B cell (primary cell): ENCODE results near the gene NUP62. TPM values are rescaled to one million over a fixed set of nuclear protein-coding genes. Genes with fewer than 3 reads are reported as not detected.

Experiments used
- ATAC-seq: fragments of 200-7000 bp; cut with Tn5 transposase; one replicate; pipeline ENCODE4 v1.10.0; 2021; ENCODE audit warnings: low read depth, mild to moderate bottlenecking, moderate number of reproducible peaks, moderate library complexity
- CTCF ChIA-PET: fragments of 350-600 bp; sonication (Branson Sonifier 250); formaldehyde crosslinking; loops from one replicate; lab custom pipeline; 2021; ENCODE audit warnings: antibody characterized with exemption, inconsistent platforms; lab: Charles Lee
- POLR2A ChIA-PET: fragments of 350-600 bp; sonication (Branson Sonifier 250); formaldehyde crosslinking; loops from one replicate; lab custom pipeline; 2021; ENCODE audit warnings: antibody characterized with exemption; lab: Charles Lee
- DNase-seq: peaks from one replicate; pipeline ENCODE4 v3.0.0; 2013
- H2AFZ ChIP-seq: 2 replicates; pipeline ENCODE4 v1.6.1; 2012; ENCODE audit warnings: mild to moderate bottlenecking, low read depth, low read length; ENCODE audit not compliant: insufficient read depth, poor library complexity, severe bottlenecking
- H3K27ac ChIP-seq, 2 donors: 1 replicate in 1 of 2; 2 replicates in 1 of 2; pipeline ENCODE4 v1.5.1; 2012 to 2013; ENCODE audit warnings: low read length in 2 of 2, mild to moderate bottlenecking in 2 of 2, moderate library complexity in 1 of 2
- H3K27me3 ChIP-seq, 4 experiments: fragments of 200-600 bp in 1 of 4; sonication (generic) in 1 of 4; replicated peaks in 1 of 4; 1 replicate in 2 of 4; 2 replicates in 2 of 4; pipeline versions ENCODE4 v1.6.1 to v1.7.0; 2013 to 2016; ENCODE audit warnings: low read length in 3 of 4, mild to moderate bottlenecking in 2 of 4, mixed read lengths in 1 of 4, moderate library complexity in 1 of 4; ENCODE audit not compliant: insufficient read depth in 4 of 4, control insufficient read depth in 3 of 4; ENCODE audit errors: control extremely low read depth in 1 of 4
- H3K36me3 ChIP-seq, 2 experiments: replicated peaks in 1 of 2; 1 replicate in 1 of 2; 2 replicates in 1 of 2; pipeline versions ENCODE4 v1.6.1 to v1.7.1; 2013; ENCODE audit warnings: low read length in 1 of 2; ENCODE audit not compliant: insufficient read depth in 2 of 2, control insufficient read depth in 1 of 2; ENCODE audit errors: control extremely low read depth in 1 of 2, extremely low read depth in 1 of 2
- H3K4me1 ChIP-seq, 2 donors: fragments of 200-600 bp in 1 of 2; sonication (generic) in 1 of 2; 1 replicate in 1 of 2; 2 replicates in 1 of 2; pipeline versions ENCODE4 v1.5.1 to v1.6.1; 2013 to 2017; ENCODE audit warnings: low read length in 2 of 2; ENCODE audit not compliant: control insufficient read depth in 2 of 2, insufficient read depth in 2 of 2
- H3K4me2 ChIP-seq: replicated peaks from 2 replicates; pipeline ENCODE3; 2012; ENCODE audit warnings: mild to moderate bottlenecking, low read depth, low read length; ENCODE audit not compliant: poor library complexity, severe bottlenecking
- H3K4me3 ChIP-seq, 5 experiments: fragments of 200-600 bp in 1 of 5; sonication (generic) in 1 of 5; 1 replicate in 3 of 5; 2 replicates in 2 of 5; pipeline versions ENCODE4 v1.5.1 to v1.7.0; 2011 to 2016; ENCODE audit warnings: low read length in 4 of 5, mild to moderate bottlenecking in 4 of 5, low read depth in 2 of 5, control low read depth in 1 of 5, moderate library complexity in 1 of 5; ENCODE audit not compliant: insufficient read depth in 1 of 5; ENCODE audit errors: control extremely low read depth in 1 of 5, extremely low read depth in 1 of 5
- H3K79me2 ChIP-seq: fragments of 200-600 bp; sonication (generic); one replicate; pipeline ENCODE4 v1.6.0; 2016; ENCODE audit warnings: low read length; ENCODE audit not compliant: control insufficient read depth, insufficient read depth
- H3K9ac ChIP-seq: fragments of 200-600 bp; sonication (generic); 2 replicates; pipeline ENCODE4 v1.6.1; 2017; ENCODE audit warnings: mild to moderate bottlenecking, low read length, moderate library complexity
- H3K9me3 ChIP-seq, 3 donors: one replicate each; pipeline versions ENCODE4 v1.6.1 to v1.7.1; 2013; ENCODE audit warnings: low read length in 2 of 3; ENCODE audit not compliant: control insufficient read depth in 2 of 3, insufficient read depth in 1 of 3; ENCODE audit errors: control extremely low read depth in 1 of 3
- H4K20me1 ChIP-seq: 2 replicates; pipeline ENCODE4 v1.6.0; 2012; ENCODE audit warnings: mild to moderate bottlenecking, low read length; ENCODE audit not compliant: insufficient read depth, control insufficient read depth, poor library complexity, severe bottlenecking
- H3K27ac Mint-ChIP-seq: one replicate; pipeline ENCODE4 v1.8.0; 2021; ENCODE audit warnings: mixed read lengths
- H3K27me3 Mint-ChIP-seq: one replicate; pipeline ENCODE4 v1.8.0; 2021; ENCODE audit warnings: mixed read lengths
- H3K4me1 Mint-ChIP-seq: one replicate; pipeline ENCODE4 v1.8.0; 2021; ENCODE audit warnings: mixed read lengths
- H3K4me3 Mint-ChIP-seq: one replicate; pipeline ENCODE4 v1.8.0; 2021; ENCODE audit warnings: mixed read lengths
- H3K9me3 Mint-ChIP-seq: one replicate; pipeline ENCODE4 v1.8.0; 2022; ENCODE audit warnings: mixed read lengths; ENCODE audit not compliant: insufficient read depth
- EZH2 ChIP-seq: IDR thresholded peaks from 2 replicates; pipeline ENCODE4 v1.6.1; 2012; ENCODE audit warnings: borderline replicate concordance, low read depth, mild to moderate bottlenecking, moderate library complexity, low read length; ENCODE audit not compliant: insufficient read depth, poor library complexity, severe bottlenecking
- WGBS: methylation state at CpG from one replicate; pipeline ENCODE4 v1.1.5; 2013; ENCODE audit warnings: missing lambda C conversion rate; ENCODE audit not compliant: insufficient coverage; 5-methylcytosine and 5-hydroxymethylcytosine counted together
- intact Hi-C: fragments of 100-400 bp; cut with micrococcal nuclease; formaldehyde crosslinking; loops from one replicate; pipeline ENCODE4 v1.10.0; 2022
- polyA plus RNA-seq: library from polyadenylated mRNA; depleted of rRNA; stranded (reverse); fragments of >200 nt; gene quantifications from 2 replicates; pipeline ENCODE4 v1.2.3, GENCODE V29; 2012
- total RNA-seq, 2 donors: library from RNA; stranded (reverse); fragments of 120-200 nt in 1 of 2; gene quantifications; 1 replicate in 1 of 2; 2 replicates in 1 of 2; pipeline versions ENCODE4 v1.2.3 to v1.2.4, GENCODE V29; 2013 to 2022
- TF ChIP-seq, protein P1 (sequence below): fragments of 200-600 bp; IDR thresholded peaks from one replicate; pipeline ENCODE4 v1.8.0; 2022; ENCODE audit warnings: antibody characterized with exemption, mild to moderate bottlenecking

Gene NUP62
- total and polyA plus RNA-seq, 2 donors (not counting 1 experiment from before 2014, with no cell fraction given), result 25.2 to 75.7 TPM

DNA sequence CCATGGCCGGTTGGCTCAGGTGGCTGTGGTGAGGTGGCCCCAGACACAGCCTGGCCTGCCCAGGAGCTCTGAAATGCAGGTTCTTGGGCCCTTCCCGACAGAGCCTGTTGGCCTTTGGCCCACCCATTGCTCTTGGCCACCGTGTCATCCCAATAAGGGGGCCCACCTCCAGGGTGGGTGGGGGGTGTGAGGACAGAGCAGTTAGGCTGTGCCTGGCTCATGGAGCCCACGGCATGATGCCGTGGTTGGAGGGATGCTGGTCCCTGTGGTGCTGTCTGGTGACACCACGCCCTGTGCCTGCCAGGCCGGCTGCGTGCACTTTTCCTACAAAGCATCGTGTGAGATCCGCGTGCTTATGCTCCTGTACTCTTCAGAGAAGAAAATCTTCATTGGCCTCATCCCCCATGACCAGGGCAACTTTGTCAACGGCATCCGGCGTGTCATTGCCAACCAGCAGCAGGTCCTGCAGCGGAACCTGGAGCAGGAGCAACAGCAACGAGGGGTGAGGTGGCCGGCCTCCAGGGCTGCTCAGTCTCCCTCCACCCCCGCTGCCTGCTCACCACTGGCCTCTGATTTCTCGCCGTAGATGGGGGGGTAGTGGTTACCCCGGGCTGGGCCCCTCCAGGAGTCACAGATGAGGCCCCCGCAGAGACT lies 69.5 kb downstream of the NUP62 start:
- H3K4me2 ChIP-seq, result no peak overlapping the region
- CTCF ChIA-PET, result no interaction called here
- DNase-seq, result peak; percentile 39
- WGBS, result 93% methylated on average over 18 of the region's 22 CpGs
- no peak overlapping the region for H2AFZ ChIP-seq
- no peaks in the 10 kb centered on the region for H3K27me3 ChIP-seq
- peaks cover 0 to 74% of the 10 kb centered on the region in 2 experiments for H3K36me3 ChIP-seq
- Mint-ChIP-seq H3K4me3 (no peak overlapping the region), H3K9me3 (no peaks in the 10 kb centered on the region), H3K27ac (no peak overlapping the region), H3K27me3 (no peaks in the 10 kb centered on the region), H3K4me1 (peaks cover 14% of the 10 kb centered on the region)
- H3K4me3 ChIP-seq, result no peak overlapping the region
- no peak for TF ChIP-seq EZH2
- TF ChIP-seq, protein P1, sequence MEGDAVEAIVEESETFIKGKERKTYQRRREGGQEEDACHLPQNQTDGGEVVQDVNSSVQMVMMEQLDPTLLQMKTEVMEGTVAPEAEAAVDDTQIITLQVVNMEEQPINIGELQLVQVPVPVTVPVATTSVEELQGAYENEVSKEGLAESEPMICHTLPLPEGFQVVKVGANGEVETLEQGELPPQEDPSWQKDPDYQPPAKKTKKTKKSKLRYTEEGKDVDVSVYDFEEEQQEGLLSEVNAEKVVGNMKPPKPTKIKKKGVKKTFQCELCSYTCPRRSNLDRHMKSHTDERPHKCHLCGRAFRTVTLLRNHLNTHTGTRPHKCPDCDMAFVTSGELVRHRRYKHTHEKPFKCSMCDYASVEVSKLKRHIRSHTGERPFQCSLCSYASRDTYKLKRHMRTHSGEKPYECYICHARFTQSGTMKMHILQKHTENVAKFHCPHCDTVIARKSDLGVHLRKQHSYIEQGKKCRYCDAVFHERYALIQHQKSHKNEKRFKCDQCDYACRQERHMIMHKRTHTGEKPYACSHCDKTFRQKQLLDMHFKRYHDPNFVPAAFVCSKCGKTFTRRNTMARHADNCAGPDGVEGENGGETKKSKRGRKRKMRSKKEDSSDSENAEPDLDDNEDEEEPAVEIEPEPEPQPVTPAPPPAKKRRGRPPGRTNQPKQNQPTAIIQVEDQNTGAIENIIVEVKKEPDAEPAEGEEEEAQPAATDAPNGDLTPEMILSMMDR, result no peak
- intact Hi-C loops, result no loop called here
- POLR2A ChIA-PET, result interaction anchor here (0.7 to 1.3 kb wide), 3 partner anchors 9 to 16 kb away, joined by 3 to 7 read pairs (median 7); partner anchors contain the start of gene PTOV1
- H3K9me3 ChIP-seq, result no peaks in the 10 kb centered on the region
- no peaks in the 10 kb centered on the region for H3K4me1 ChIP-seq
- no peak overlapping the region for H3K27ac ChIP-seq
- no peak for ATAC-seq
- H4K20me1 ChIP-seq, result peaks cover 89% of the 10 kb centered on the region
- no peak overlapping the region for H3K9ac ChIP-seq
- H3K79me2 ChIP-seq, result peaks cover 24% of the 10 kb centered on the region
